H9 (cell line): Measurements from ENCODE around the gene ARHGAP24. TPM values are rescaled to one million over a fixed set of nuclear protein-coding genes. Genes with fewer than 3 reads are reported as not detected.

Experiments used
- DNase-seq: peaks from one replicate; pipeline ENCODE4 v3.0.0-alpha.2; 2017
- H2AFZ ChIP-seq: one replicate; pipeline ENCODE4 v1.6.1; 2013; ENCODE audit warnings: mild to moderate bottlenecking, low read length, control low read depth, moderate library complexity
- H2AK5ac ChIP-seq: 2 replicates; pipeline ENCODE4 v1.6.1; 2013; ENCODE audit warnings: low read length, control low read depth, mixed read lengths; ENCODE audit not compliant: insufficient read length
- H2BK120ac ChIP-seq: one replicate; pipeline ENCODE4 v1.6.1; 2013; ENCODE audit warnings: low read depth, mild to moderate bottlenecking, low read length, control low read depth, inconsistent platforms; ENCODE audit not compliant: poor library complexity, severe bottlenecking
- H2BK12ac ChIP-seq: 2 replicates; pipeline ENCODE4 v1.6.1; 2013; ENCODE audit warnings: low read length, control low read depth, mixed read lengths, low read depth; ENCODE audit not compliant: insufficient read length
- H2BK15ac ChIP-seq: 2 replicates; pipeline ENCODE4 v1.6.1; 2013; ENCODE audit warnings: low read depth, low read length, control low read depth
- H2BK20ac ChIP-seq: one replicate; pipeline ENCODE4 v1.6.1; 2013; ENCODE audit warnings: low read depth, mild to moderate bottlenecking, low read length, control low read depth, inconsistent platforms; ENCODE audit not compliant: poor library complexity, severe bottlenecking
- H2BK5ac ChIP-seq: 2 replicates; pipeline ENCODE4 v1.6.1; 2013; ENCODE audit warnings: low read length, control low read depth, mixed read lengths; ENCODE audit not compliant: insufficient read length
- H3K14ac ChIP-seq: 2 replicates; pipeline ENCODE4 v1.6.1; 2013; ENCODE audit warnings: low read length, control low read depth; ENCODE audit not compliant: insufficient read depth
- H3K18ac ChIP-seq: 2 replicates; pipeline ENCODE4 v1.6.1; 2013; ENCODE audit warnings: low read depth, mild to moderate bottlenecking, mixed read lengths, low read length, control low read depth; ENCODE audit not compliant: insufficient read length
- H3K23ac ChIP-seq: 2 replicates; pipeline ENCODE4 v1.6.1; 2013; ENCODE audit warnings: low read length, control low read depth, mixed read lengths, low read depth; ENCODE audit not compliant: insufficient read length
- H3K23me2 ChIP-seq: 2 replicates; pipeline ENCODE4 v1.6.1; 2013; ENCODE audit warnings: low read depth, mild to moderate bottlenecking, mixed read lengths, low read length, control low read depth; ENCODE audit not compliant: insufficient read length, poor library complexity, severe bottlenecking
- H3K27ac ChIP-seq: 2 replicates; pipeline ENCODE4 v1.5.1; 2013; ENCODE audit warnings: low read length, control low read depth, mixed read lengths, low read depth; ENCODE audit not compliant: insufficient read length
- H3K27me3 ChIP-seq: 2 replicates; pipeline ENCODE4 v1.6.1; 2013; ENCODE audit warnings: low read length, control low read depth, inconsistent platforms; ENCODE audit not compliant: insufficient read depth
- H3K4ac ChIP-seq: 2 replicates; pipeline ENCODE4 v1.6.1; 2013; ENCODE audit warnings: low read depth, mild to moderate bottlenecking, control low read depth, inconsistent platforms, low read length, moderate library complexity
- H3K4me1 ChIP-seq: 2 replicates; pipeline ENCODE4 v1.6.1; 2013; ENCODE audit warnings: low read length, control low read depth, inconsistent platforms; ENCODE audit not compliant: insufficient read depth
- H3K4me2 ChIP-seq: 2 replicates; pipeline ENCODE4 v1.6.1; 2013; ENCODE audit warnings: low read length, control low read depth, mixed read lengths; ENCODE audit not compliant: insufficient read length, insufficient read depth
- H3K56ac ChIP-seq: 2 replicates; pipeline ENCODE4 v1.6.1; 2013; ENCODE audit warnings: low read depth, mild to moderate bottlenecking, mixed read lengths, low read length, control low read depth; ENCODE audit not compliant: insufficient read length
- H3K79me1 ChIP-seq: 2 replicates; pipeline ENCODE4 v1.6.1; 2013; ENCODE audit warnings: low read depth, mild to moderate bottlenecking, moderate library complexity, low read length, control low read depth, inconsistent platforms; ENCODE audit not compliant: insufficient read depth, poor library complexity, severe bottlenecking
- H3K79me2 ChIP-seq: 2 replicates; pipeline ENCODE4 v1.6.1; 2013; ENCODE audit warnings: low read length, control low read depth, inconsistent platforms; ENCODE audit not compliant: insufficient read depth
- H3K9ac ChIP-seq: 2 replicates; pipeline ENCODE4 v1.6.1; 2013; ENCODE audit warnings: low read length, control low read depth, mixed read lengths; ENCODE audit not compliant: insufficient read length; ENCODE audit errors: extremely low read depth
- H3K9me3 ChIP-seq: one replicate; pipeline ENCODE4 v1.6.1; 2013; ENCODE audit warnings: low read depth, low read length, inconsistent platforms; ENCODE audit not compliant: control insufficient read depth
- H3T11ph ChIP-seq: one replicate; pipeline ENCODE4 v1.6.1; 2013; ENCODE audit warnings: mild to moderate bottlenecking, low read length, control low read depth, inconsistent platforms
- H4K20me1 ChIP-seq: one replicate; pipeline ENCODE4 v1.6.1; 2013; ENCODE audit not compliant: control insufficient read depth, insufficient read length, insufficient read depth
- H4K5ac ChIP-seq: 2 replicates; pipeline ENCODE4 v1.6.1; 2013; ENCODE audit warnings: low read depth, mild to moderate bottlenecking, mixed read lengths, low read length, control low read depth; ENCODE audit not compliant: insufficient read length
- H4K8ac ChIP-seq: replicated peaks from 2 replicates; pipeline ENCODE4 v1.6.1; 2013; ENCODE audit warnings: low read length, control low read depth, mixed read lengths, low read depth; ENCODE audit not compliant: insufficient read length
- H4K91ac ChIP-seq: 2 replicates; pipeline ENCODE4 v1.6.1; 2013; ENCODE audit warnings: low read depth, mild to moderate bottlenecking, moderate library complexity, mixed read lengths, low read length, control low read depth; ENCODE audit not compliant: insufficient read length
- H3K27ac Mint-ChIP-seq, 3 experiments: 2 replicates in 2 of 3; 3 replicates in 1 of 3; pipeline ENCODE4 v1.8.0; 2020 to 2021; ENCODE audit warnings: mixed read lengths in 3 of 3, mild to moderate bottlenecking in 1 of 3, moderate library complexity in 1 of 3
- H3K27me3 Mint-ChIP-seq: 2 replicates; pipeline ENCODE4 v1.8.0; 2021; ENCODE audit warnings: low read depth, mild to moderate bottlenecking, moderate library complexity, mixed read lengths
- H3K36me3 Mint-ChIP-seq, 3 experiments: 2 replicates in 2 of 3; 3 replicates in 1 of 3; pipeline ENCODE4 v1.8.0; 2020 to 2021; ENCODE audit warnings: low read depth in 3 of 3, mixed read lengths in 3 of 3; ENCODE audit not compliant: insufficient read depth in 1 of 3
- H3K4me1 Mint-ChIP-seq, 2 experiments: 2 replicates each; pipeline ENCODE4 v1.8.0; 2020; ENCODE audit warnings: mixed read lengths in 2 of 2
- H3K4me3 Mint-ChIP-seq, 2 experiments: 2 replicates in 1 of 2; 3 replicates in 1 of 2; pipeline ENCODE4 v1.8.0; 2020 to 2021; ENCODE audit warnings: mild to moderate bottlenecking in 2 of 2, mixed read lengths in 2 of 2, moderate library complexity in 1 of 2
- H3K9me3 Mint-ChIP-seq, 2 experiments: 2 replicates in 1 of 2; 3 replicates in 1 of 2; pipeline ENCODE4 v1.8.0; 2020; ENCODE audit warnings: mild to moderate bottlenecking in 2 of 2, mixed read lengths in 2 of 2, moderate library complexity in 1 of 2
- WGBS: extraction: QIAGEN DNeasy Blood & Tissue Kit; methylation state at CpG from one replicate; pipeline ENCODE4 v1.1.7; 2013; ENCODE audit warnings: missing lambda C conversion rate, low lambda C conversion rate, mixed read lengths; ENCODE audit not compliant: insufficient read length; ENCODE audit errors: extremely low coverage; 5-methylcytosine and 5-hydroxymethylcytosine counted together
- total RNA-seq: library from RNA; stranded (reverse); gene quantifications from 2 replicates; pipeline ENCODE4 v1.2.1, GENCODE V29; 2021
- TF ChIP-seq, protein P1 (sequence below): fragments of 200-600 bp; sonication (generic); conservative IDR thresholded peaks from 3 replicates; pipeline ENCODE4 v1.8.0; 2021; ENCODE audit warnings: antibody characterized with exemption, mild to moderate bottlenecking

ARHGAP24 gene
- total RNA-seq, 1 experiment from 2014 or later, result 0.37 TPM

DNA sequence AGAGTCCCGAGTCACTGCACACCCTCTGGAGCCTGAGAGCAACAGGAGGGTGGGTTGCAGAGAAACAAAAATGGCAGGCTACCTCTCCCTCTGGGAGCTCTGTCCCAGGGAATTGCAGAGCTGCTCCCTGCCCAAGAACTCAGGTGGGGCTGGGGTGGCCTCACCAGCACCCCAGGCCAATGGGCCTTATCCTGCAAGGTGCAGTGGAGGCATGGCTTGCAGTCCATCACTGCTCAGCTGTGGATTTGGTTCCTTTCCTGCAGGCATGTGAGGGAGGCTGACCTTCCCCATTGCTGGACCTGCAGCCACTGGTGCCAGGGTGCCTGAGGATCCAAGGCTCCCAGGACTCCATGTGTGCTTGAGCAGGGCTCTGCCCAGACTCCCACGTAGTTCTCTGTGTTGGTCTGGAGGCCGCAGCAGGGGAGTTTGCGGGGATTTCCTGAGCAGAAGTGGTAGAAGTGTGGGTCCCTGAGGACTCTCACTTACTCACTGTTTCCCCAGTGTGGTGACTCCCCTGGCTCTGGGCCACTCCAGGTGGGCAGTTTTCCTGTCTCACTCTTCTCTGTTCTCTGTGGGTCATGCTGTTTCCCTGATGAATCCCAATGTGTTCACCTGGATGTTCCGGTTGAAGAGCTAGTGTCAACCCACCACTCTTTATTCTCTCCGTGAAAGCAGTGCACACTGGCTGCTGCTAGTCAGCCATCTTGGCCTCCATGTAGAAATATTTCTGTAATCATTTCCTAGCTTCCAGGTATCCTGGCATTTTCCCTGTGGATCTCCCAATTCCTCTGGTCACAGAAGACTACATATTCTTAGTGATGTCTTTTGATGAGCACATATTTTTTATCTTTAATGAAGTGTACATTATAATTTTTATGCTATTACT lies 82.3 kb downstream of the ARHGAP24 start:
- Histone ChIP-seq H3K56ac (no peak overlapping the region), H3K79me1 (no peaks in the 10 kb centered on the region), H3T11ph (no peak overlapping the region), H4K5ac (no peak overlapping the region), H3K4me1 (no peaks in the 10 kb centered on the region), H2BK15ac (no peak overlapping the region), H3K4ac (no peak overlapping the region), H3K9me3 (no peaks in the 10 kb centered on the region), H2BK20ac (no peak overlapping the region), H3K79me2 (no peaks in the 10 kb centered on the region), H4K8ac (no peak overlapping the region), H3K23me2 (no peaks in the 10 kb centered on the region), H2BK120ac (no peak overlapping the region), H2BK5ac (no peak overlapping the region), H2BK12ac (no peak overlapping the region), H3K9ac (no peak overlapping the region), H4K91ac (no peak overlapping the region), H3K23ac (no peak overlapping the region), H3K14ac (no peak overlapping the region), H3K4me2 (no peak overlapping the region), H3K27ac (no peak overlapping the region), H2AK5ac (no peak overlapping the region), H2AFZ (no peak overlapping the region), H4K20me1 (no peaks in the 10 kb centered on the region), H3K18ac (no peak overlapping the region), H3K27me3 (no peaks in the 10 kb centered on the region)
- WGBS, result no CpG with 5 or more reads among the region's 6 CpGs
- Mint-ChIP-seq H3K27me3 (no peaks in the 10 kb centered on the region), H3K4me3 (no peak overlapping the region), H3K4me1 (no peaks in the 10 kb centered on the region), H3K27ac (no peak overlapping the region), H3K36me3 (peaks cover 2 to 15% (median 15%) of the 10 kb centered on the region in 3 experiments; a peak in 5 of 7 replicates), H3K9me3 (peaks cover 13 to 15% of the 10 kb centered on the region in 2 experiments)
- no peak for DNase-seq
- TF ChIP-seq, protein P1, sequence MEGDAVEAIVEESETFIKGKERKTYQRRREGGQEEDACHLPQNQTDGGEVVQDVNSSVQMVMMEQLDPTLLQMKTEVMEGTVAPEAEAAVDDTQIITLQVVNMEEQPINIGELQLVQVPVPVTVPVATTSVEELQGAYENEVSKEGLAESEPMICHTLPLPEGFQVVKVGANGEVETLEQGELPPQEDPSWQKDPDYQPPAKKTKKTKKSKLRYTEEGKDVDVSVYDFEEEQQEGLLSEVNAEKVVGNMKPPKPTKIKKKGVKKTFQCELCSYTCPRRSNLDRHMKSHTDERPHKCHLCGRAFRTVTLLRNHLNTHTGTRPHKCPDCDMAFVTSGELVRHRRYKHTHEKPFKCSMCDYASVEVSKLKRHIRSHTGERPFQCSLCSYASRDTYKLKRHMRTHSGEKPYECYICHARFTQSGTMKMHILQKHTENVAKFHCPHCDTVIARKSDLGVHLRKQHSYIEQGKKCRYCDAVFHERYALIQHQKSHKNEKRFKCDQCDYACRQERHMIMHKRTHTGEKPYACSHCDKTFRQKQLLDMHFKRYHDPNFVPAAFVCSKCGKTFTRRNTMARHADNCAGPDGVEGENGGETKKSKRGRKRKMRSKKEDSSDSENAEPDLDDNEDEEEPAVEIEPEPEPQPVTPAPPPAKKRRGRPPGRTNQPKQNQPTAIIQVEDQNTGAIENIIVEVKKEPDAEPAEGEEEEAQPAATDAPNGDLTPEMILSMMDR, result no peak
